ENCODE results near the gene GHRHR.
A peak's percentile ranks its signal among the peaks of the same experiment; 100 is the strongest.

The GHRHR gene

GRCh38 chr7:30973292-30973691 is 9.5 kb downstream of the GHRHR start:
- no peak overlapping the region for H3K4me3 ChIP-seq (ENCODE audit: low read length)
- no peaks in the 10 kb centered on the region for H3K9me2 ChIP-seq (replicated peaks; ENCODE audit: control insufficient read depth, low read length)
- H3K9me3 ChIP-seq (ENCODE audit: control insufficient read depth, insufficient read depth, low read length): no peaks in the 10 kb centered on the region
- no peaks in the 10 kb centered on the region; the same call in 1 of the 2 replicates for H4K20me1 ChIP-seq (ENCODE audit: control insufficient read depth, insufficient read depth, low read depth, low read length)
- peaks cover 3% of the 10 kb centered on the region; the same call in 1 of the 2 replicates for H3K27me3 ChIP-seq (ENCODE audit: control insufficient read depth, low read length)
- no peak overlapping the region for H3K4me2 ChIP-seq (ENCODE audit: low read length)
- no peaks in the 10 kb centered on the region for H3K36me3 ChIP-seq (ENCODE audit: control insufficient read depth, low read length)
- no peak for TF ChIP-seq EZH2phosphoT487 (IDR thresholded peaks at IDR 0.05; ENCODE audit: borderline replicate concordance, low read length)
- TF ChIP-seq CTCF (IDR thresholded peaks at IDR 0.05; ENCODE audit: low read depth, low read length, poor library complexity, severe bottlenecking): no peak
- no peak overlapping the region for H3K27ac ChIP-seq (ENCODE audit: low read depth, low read length)
- H3K79me2 ChIP-seq (ENCODE audit: control insufficient read depth, low read length): no peaks in the 10 kb centered on the region
- peaks cover 17% of the 10 kb centered on the region for H3K4me1 ChIP-seq (ENCODE audit: control insufficient read depth, low read length)
- no peaks in the 10 kb centered on the region for H3F3A ChIP-seq (ENCODE audit: control insufficient read depth, insufficient read depth)

- Histone ChIP-seq H3K27me3 (ENCODE audit: control insufficient read depth, low read length) (peaks cover 3% of the 10 kb centered on the region; the same call in 1 of the 2 replicates), H3F3A (ENCODE audit: control insufficient read depth, insufficient read depth) (no peaks in the 10 kb centered on the region), H3K4me2 (ENCODE audit: low read length) (no peak overlapping the region), H3K9me2 (replicated peaks; ENCODE audit: control insufficient read depth, low read length) (no peaks in the 10 kb centered on the region), H3K36me3 (ENCODE audit: control insufficient read depth, low read length) (no peaks in the 10 kb centered on the region), H3K79me2 (ENCODE audit: control insufficient read depth, low read length) (no peaks in the 10 kb centered on the region), H3K9me3 (ENCODE audit: control insufficient read depth, insufficient read depth, low read length) (no peaks in the 10 kb centered on the region), H3K27ac (ENCODE audit: low read depth, low read length) (no peak overlapping the region), H4K20me1 (ENCODE audit: control insufficient read depth, insufficient read depth, low read depth, low read length) (no peaks in the 10 kb centered on the region; the same call in 1 of the 2 replicates), H3K4me1 (ENCODE audit: control insufficient read depth, low read length) (peaks cover 11% of the 10 kb centered on the region), H3K4me3 (ENCODE audit: low read length) (no peak overlapping the region)
- TF ChIP-seq EZH2phosphoT487 (IDR thresholded peaks at IDR 0.05; ENCODE audit: borderline replicate concordance, low read length) (no peak), CTCF (IDR thresholded peaks at IDR 0.05; ENCODE audit: low read depth, low read length, poor library complexity, severe bottlenecking) (no peak)
Observed at GRCh38 chr7:30973791-30974604, 10.2 kb downstream of the GHRHR start.

- H3K4me1 ChIP-seq (ENCODE audit: control insufficient read depth, low read length): peaks cover 10% of the 10 kb centered on the region
- TF ChIP-seq CTCF (IDR thresholded peaks at IDR 0.05; ENCODE audit: low read depth, low read length, poor library complexity, severe bottlenecking) (peak; percentile 95), EZH2phosphoT487 (IDR thresholded peaks at IDR 0.05; ENCODE audit: borderline replicate concordance, low read length) (no peak)
- no peak overlapping the region for H3K27ac ChIP-seq (ENCODE audit: low read depth, low read length)
Observed at GRCh38 chr7:30974605-30975255, 11.0 kb downstream of the GHRHR start.

More at GRCh38 chr7:30974605-30975255, 11.0 kb downstream of the GHRHR start:
- Histone ChIP-seq H3K4me3 (ENCODE audit: low read length) (no peak overlapping the region), H3K4me2 (ENCODE audit: low read length) (peak overlapping the region; percentile 21; the same call in 1 of the 2 replicates), H3K79me2 (ENCODE audit: control insufficient read depth, low read length) (no peaks in the 10 kb centered on the region), H3K36me3 (ENCODE audit: control insufficient read depth, low read length) (no peaks in the 10 kb centered on the region), H3F3A (ENCODE audit: control insufficient read depth, insufficient read depth) (no peaks in the 10 kb centered on the region), H3K9me2 (replicated peaks; ENCODE audit: control insufficient read depth, low read length) (no peaks in the 10 kb centered on the region), H3K27me3 (ENCODE audit: control insufficient read depth, low read length) (peaks cover 3% of the 10 kb centered on the region; the same call in 1 of the 2 replicates), H3K9me3 (ENCODE audit: control insufficient read depth, insufficient read depth, low read length) (no peaks in the 10 kb centered on the region), H4K20me1 (ENCODE audit: control insufficient read depth, insufficient read depth, low read depth, low read length) (no peaks in the 10 kb centered on the region; the same call in 1 of the 2 replicates)
